ENCODE data around the gene AUTS2.

AUTS2 gene

DNA sequence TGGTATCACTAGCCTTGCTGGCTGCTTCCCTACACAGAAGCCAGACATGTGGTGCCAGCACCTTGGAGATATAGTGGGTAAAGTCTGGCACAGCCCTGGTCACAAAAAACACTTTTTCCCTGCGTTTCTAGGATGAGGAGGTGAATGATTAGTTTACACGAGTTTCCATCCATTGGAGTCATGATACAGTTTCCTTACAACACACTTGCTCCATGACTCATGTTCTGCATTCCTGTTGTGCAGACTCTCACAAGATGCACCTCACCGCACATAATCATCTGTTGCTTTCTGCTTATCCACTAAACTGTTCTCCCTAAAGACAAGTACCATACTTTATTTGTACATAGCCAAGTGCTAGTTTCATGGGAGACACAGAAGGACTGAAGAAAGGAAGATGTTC lies 786.6 kb downstream of the AUTS2 start:
- no peak for DNase-seq (ENCODE audit: low spot score)

DNA sequence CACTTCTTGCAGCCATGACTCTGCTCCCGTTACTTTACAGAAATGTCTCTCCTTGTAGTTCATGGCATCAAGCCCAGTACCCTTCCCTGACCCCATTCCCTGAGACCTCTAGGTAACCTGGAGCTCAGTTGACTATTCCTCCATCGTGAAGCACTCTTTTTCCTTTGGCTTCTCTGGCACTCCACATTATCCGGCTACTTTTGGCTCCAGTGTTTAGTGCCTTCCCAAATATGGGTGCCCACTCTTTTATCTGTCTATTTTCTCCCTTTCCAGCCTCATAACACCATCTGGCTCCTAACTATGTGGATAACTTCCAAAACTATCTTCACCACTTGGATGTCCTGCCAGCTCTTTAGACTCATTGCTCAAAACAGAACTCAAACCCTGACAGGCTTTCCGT lies 788.9 kb downstream of the AUTS2 start:
- DNase-seq (ENCODE audit: low spot score) = no peak

- no peak for DNase-seq (ENCODE audit: low spot score)
These were observed 791.4 kb downstream of the AUTS2 start for GRCh38 chr7:70389531-70390151.

- DNase-seq (ENCODE audit: low spot score) = no peak
These were observed 792.0 kb downstream of the AUTS2 start for GRCh38 chr7:70390251-70390650.

- no peak for DNase-seq (ENCODE audit: low spot score)
These were observed 794.1 kb downstream of the AUTS2 start for GRCh38 chr7:70392256-70392876.

DNA sequence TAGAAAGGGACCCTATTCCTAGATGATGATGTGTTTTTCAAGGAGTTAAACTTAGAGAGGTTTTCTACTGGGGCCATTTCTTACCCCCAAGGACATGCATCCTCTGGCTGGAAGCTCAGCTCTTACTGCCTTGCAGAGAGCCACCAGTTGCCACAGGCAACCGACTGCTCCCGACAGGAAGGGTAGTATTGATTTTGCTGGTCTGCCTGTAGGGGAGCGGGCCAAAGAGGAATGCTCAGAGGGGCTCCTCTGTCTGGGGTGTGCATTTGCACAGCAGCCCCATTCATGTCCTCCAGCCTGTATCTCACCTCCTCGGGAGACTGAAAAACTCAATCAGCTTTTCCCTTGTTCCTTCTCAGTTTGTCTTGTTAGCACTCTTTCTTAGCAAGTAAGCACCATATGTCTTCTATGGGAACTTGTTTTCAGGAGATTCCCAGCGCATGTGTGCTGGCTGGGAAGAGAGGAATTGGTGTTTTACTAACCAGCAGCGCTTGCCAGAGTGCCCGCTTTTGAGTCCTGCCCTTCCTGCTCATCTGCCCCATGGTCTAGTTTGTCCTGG lies 794.7 kb downstream of the AUTS2 start:
- no peak for DNase-seq (ENCODE audit: low spot score)

DNA sequence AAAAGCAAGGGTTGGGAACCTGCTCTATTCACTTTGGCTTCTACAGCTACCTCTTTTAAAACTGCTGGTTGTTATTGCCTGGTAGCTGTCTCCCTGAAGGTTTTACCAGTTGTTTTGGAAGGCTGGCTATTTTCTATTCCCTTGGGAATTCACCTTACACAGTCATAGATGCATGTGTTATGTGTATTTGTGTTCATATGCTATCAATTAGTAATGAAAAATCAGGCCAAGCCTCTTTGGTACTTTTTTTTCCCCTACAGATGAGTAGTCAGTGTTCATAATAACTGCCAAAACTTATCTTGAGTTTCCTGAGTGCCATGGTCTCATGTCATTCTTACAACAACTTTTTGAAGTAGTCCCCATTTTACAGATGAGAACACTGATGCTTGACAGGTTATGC lies 795.7 kb downstream of the AUTS2 start:
- DNase-seq (ENCODE audit: low spot score) = no peak

- peak; percentile 17 for DNase-seq (ENCODE audit: low spot score)
These were observed 802.6 kb downstream of the AUTS2 start for GRCh38 chr7:70400829-70401380.

DNA sequence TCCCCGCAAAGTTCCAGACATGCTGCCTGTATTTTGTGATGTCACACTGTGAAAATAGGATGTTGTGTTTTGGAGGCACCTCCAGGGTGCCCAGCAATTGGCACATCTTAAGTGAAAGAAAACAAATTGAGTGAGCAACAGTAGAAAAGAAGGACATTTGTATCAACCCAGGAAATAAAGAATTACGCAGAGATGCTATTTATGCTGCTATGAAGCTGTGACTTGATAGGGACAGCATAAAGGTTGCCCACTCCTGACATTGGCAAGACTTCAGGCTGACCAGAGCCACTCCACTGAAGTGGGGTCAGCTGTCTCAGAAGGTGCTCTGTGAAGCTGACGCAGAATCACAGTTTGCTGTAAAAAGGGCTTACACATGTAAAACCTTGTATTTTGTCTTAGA lies 803.8 kb downstream of the AUTS2 start:
- no peak for DNase-seq (ENCODE audit: low spot score)

GRCh38 chr7:70405241-70405640 lies 807.0 kb downstream of the AUTS2 start:
- DNase-seq (ENCODE audit: low spot score) = no peak

- peak; percentile 47 for DNase-seq (ENCODE audit: low spot score)
These were observed 808.1 kb downstream of the AUTS2 start for GRCh38 chr7:70406186-70406949.

DNA sequence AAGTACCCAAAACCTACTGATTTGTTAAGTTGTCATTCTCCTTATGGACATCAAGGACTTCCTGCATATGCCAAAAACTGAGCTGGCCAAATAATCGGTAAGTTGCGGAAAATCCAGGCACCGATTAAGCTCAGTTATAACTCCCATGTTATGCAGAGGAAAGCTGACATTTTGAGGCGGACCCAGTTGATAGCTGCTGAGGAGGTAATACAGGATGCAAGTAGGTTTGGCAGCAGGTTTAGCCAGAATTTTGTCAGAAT lies 808.6 kb downstream of the AUTS2 start:
- peak; percentile 8 for DNase-seq (ENCODE audit: low spot score)

- DNase-seq (ENCODE audit: low spot score) = peak; percentile 24
These were observed 810.2 kb downstream of the AUTS2 start for GRCh38 chr7:70408477-70408876.

GRCh38 chr7:70408891-70409290 lies 810.6 kb downstream of the AUTS2 start:
- no peak for DNase-seq (ENCODE audit: low spot score)

GRCh38 chr7:70410134-70410750 lies 812.0 kb downstream of the AUTS2 start:
- DNase-seq (ENCODE audit: low spot score) = no peak

GRCh38 chr7:70414368-70414767 lies 816.1 kb downstream of the AUTS2 start:
- no peak for DNase-seq (ENCODE audit: low spot score)

DNA sequence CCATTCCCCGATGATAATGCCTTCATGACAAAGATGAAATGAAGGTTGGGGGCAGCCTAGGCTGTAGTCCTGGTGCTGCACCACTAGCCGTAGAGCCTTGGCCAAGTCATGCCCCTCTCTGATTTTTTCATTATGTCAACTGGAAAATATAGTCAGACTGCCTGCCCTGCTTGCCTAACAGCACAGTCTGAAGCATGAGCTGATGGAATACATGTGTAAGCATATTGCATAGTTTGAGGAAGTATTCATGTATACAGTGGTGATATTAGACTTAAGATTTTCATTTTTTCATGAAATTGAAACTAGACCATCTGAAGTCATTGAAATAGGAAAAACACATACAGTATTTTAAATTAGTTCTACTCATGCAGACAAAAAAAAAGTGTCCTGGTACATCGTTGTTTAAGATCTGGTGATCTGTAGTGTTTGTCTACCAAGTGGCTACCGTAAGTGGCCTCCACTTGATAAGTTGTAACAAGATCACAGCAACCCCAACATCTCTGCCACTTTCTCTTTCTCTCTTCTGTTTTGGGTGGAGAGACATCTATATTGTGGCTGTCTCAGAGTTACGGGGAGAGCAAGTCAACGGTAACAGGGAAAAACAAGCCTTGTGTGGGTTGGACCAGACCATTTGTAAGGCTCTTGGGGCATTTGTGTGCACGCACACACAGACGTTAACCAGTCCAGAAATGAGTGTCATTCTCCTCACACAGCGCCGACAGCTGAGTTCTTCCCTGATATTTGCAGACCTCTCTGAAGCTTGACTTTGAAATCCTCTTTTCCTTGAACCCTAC lies 817.1 kb downstream of the AUTS2 start:
- DNase-seq (ENCODE audit: low spot score) = no peak

GRCh38 chr7:70416347-70416985 lies 818.2 kb downstream of the AUTS2 start:
- peak; percentile 52 for DNase-seq (ENCODE audit: low spot score)

- DNase-seq (ENCODE audit: low spot score) = no peak
These were observed 818.8 kb downstream of the AUTS2 start for GRCh38 chr7:70416986-70417655.

- no peak for DNase-seq (ENCODE audit: low spot score)
These were observed 821.5 kb downstream of the AUTS2 start for GRCh38 chr7:70419526-70420380.

Data from germinal center (tissue), 1 donor.